Uterus (tissue), 4 donors: Measurements from ENCODE around the gene LUM. TPM values are rescaled to one million over a fixed set of nuclear protein-coding genes. Genes with fewer than 3 reads are reported as not detected.

Source experiments
- DNase-seq, 2 donors: peaks; one replicate each; pipeline ENCODE4 v3.0.0-alpha.2; 2019 to 2020
- H3K27ac ChIP-seq, 2 donors: fragments of 200-600 bp; sonication (generic); 1 replicate in 1 of 2; 2 replicates in 1 of 2; pipeline ENCODE4 v1.5.1; 2016 to 2018
- H3K27me3 ChIP-seq, 2 donors: fragments of 200-600 bp; sonication (generic); one replicate each; pipeline ENCODE4 v1.5.1; 2018 to 2019; ENCODE audit warnings: control low read depth in 1 of 2
- H3K36me3 ChIP-seq, 2 donors: fragments of 200-600 bp; sonication (generic); one replicate each; pipeline ENCODE4 v1.5.1; 2019; ENCODE audit warnings: control low read depth in 1 of 2
- H3K4me1 ChIP-seq, 2 donors: fragments of 200-600 bp; sonication (generic); one replicate each; pipeline ENCODE4 v1.5.1; 2018 to 2019; ENCODE audit warnings: control low read depth in 1 of 2
- H3K4me3 ChIP-seq, 2 donors: fragments of 200-600 bp; sonication (generic); 1 replicate in 1 of 2; 2 replicates in 1 of 2; pipeline ENCODE4 v1.5.1; 2018 to 2019; ENCODE audit warnings: mild to moderate bottlenecking in 1 of 2
- H3K9me3 ChIP-seq, 2 donors: fragments of 200-600 bp; sonication (generic); one replicate each; pipeline ENCODE4 v1.5.1; 2019; ENCODE audit warnings: control low read depth in 1 of 2
- POLR2A ChIP-seq, 2 donors: fragments of 450-650 bp; IDR thresholded peaks; one replicate each; pipeline ENCODE4 v1.6.1; 2016; ENCODE audit warnings: antibody characterized with exemption in 2 of 2, mild to moderate bottlenecking in 1 of 2, moderate library complexity in 1 of 2
- intact Hi-C: fragments of 100-400 bp; cut with DNase I; formaldehyde crosslinking; loops from one replicate; pipeline ENCODE4 v1.15.1; 2023; ENCODE audit warnings: low total_unique reads
- total RNA-seq, 4 donors: library from RNA; depleted of rRNA in 3 of 4; stranded (reverse); fragments of >200 nt in 3 of 4; gene quantifications; one replicate each; pipeline versions ENCODE4 v1.1.0 to v1.2.4, GENCODE V29; 2014 to 2023
- TF ChIP-seq, protein P1 (sequence below), 4 experiments: fragments of 200-600 bp in 2 of 4; fragments of 450-650 bp in 2 of 4; sonication (generic) in 2 of 4; IDR thresholded peaks; one replicate each; pipeline ENCODE4 v1.5.1; 2016 to 2019; ENCODE audit warnings: antibody characterized with exemption in 4 of 4, mild to moderate bottlenecking in 2 of 4, moderate library complexity in 1 of 4
- donor health status: DM: yes; HTN: yes; CAD: no.

LUM gene
- total RNA-seq, 4 donors from 2014 or later: 79.4 to 930 (median 325) TPM

DNA sequence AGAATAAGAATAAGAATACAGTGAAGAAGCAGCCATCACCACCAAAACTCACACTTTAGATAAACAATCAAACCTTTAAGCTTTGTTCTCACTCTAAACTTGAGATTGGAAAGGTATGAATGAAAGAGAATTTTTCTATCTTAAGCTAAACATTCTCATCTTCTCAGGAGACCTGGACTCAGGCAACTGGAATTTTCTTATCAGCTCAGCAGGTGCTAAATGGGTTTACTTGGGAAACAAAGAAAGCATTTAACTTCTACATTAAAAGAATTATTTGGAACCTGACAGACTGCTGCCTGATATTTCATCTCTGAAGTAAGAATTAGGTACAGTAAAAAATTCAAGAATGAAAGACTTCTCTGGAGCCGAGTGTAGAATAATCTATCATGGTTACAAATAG is 32.8 kb downstream of the LUM start:
- Histone ChIP-seq H3K9me3 (no peaks in the 10 kb centered on the region), H3K4me1 (no peaks in the 10 kb centered on the region), H3K27ac (no peak overlapping the region), H3K36me3 (no peaks in the 10 kb centered on the region), H3K27me3 (no peaks in the 10 kb centered on the region), H3K4me3 (no peak overlapping the region)
- no peak for DNase-seq
- intact Hi-C loops: no loop called here
- TF ChIP-seq, protein P1, sequence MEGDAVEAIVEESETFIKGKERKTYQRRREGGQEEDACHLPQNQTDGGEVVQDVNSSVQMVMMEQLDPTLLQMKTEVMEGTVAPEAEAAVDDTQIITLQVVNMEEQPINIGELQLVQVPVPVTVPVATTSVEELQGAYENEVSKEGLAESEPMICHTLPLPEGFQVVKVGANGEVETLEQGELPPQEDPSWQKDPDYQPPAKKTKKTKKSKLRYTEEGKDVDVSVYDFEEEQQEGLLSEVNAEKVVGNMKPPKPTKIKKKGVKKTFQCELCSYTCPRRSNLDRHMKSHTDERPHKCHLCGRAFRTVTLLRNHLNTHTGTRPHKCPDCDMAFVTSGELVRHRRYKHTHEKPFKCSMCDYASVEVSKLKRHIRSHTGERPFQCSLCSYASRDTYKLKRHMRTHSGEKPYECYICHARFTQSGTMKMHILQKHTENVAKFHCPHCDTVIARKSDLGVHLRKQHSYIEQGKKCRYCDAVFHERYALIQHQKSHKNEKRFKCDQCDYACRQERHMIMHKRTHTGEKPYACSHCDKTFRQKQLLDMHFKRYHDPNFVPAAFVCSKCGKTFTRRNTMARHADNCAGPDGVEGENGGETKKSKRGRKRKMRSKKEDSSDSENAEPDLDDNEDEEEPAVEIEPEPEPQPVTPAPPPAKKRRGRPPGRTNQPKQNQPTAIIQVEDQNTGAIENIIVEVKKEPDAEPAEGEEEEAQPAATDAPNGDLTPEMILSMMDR (IDR thresholded peaks at IDR 0.05): no peak
- no peak for TF ChIP-seq POLR2A (IDR thresholded peaks at IDR 0.05)

DNA sequence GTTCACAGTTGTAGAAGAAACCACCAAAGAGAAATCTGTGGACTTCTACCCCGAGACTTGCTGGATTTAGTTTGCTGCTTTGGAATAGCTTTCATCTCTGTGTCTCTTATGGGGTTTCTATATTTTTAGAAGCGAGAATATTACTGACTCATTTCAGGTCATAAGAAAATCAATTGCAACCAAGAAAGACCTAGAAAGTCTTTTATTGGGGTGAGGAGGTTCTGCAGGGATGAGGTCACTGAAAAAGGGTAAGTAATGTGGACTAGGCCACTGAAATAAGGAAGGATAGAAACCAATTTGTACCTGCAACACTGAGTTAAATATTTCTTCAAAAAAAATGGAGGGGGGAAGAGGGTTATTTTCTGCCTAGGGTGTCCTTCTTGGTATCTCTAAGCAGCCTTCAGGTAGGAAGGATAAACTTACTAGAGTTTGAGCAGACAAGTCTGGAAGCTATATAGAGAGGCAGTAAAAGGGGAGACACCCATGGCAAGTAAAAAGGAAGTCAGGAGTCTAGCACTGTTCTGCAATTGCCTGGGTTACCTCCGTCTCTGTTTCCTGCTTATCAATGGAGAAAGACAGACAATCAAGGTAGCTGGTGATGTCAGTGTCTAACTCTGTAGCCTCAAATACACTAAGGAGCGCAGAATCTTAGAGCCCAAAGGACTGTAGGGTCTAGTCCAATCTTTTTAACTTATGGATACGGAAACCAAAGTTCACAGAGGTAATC is 33.9 kb downstream of the LUM start:
- Histone ChIP-seq H3K27me3 (no peaks in the 10 kb centered on the region), H3K4me3 (no peak overlapping the region), H3K36me3 (no peaks in the 10 kb centered on the region), H3K4me1 (no peaks in the 10 kb centered on the region), H3K9me3 (no peaks in the 10 kb centered on the region), H3K27ac (no peak overlapping the region)
- DNase-seq: no peak
- intact Hi-C loops: no loop called here
- no peak for TF ChIP-seq POLR2A (IDR thresholded peaks at IDR 0.05)
- TF ChIP-seq, protein P1 (IDR thresholded peaks at IDR 0.05): no peak

DNA sequence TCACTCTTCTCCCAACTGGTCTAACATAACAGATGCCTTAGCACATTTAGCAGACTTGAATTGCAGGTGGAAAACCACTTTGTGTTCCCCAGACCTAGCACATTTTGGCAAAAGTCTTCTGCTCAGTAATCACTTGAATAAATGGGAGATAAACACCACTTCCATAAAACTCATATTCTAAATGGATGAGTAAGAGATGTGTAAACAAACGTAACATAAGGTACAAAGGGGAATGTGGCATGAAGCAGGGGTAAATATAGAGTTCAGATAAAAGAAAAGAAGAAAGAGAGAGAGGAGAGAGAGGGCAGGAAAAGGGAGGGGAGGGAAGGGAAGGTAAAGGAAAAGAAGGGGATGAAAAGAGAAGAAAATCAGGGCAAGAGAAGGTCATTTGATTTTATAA is 36.4 kb downstream of the LUM start:
- Histone ChIP-seq H3K27ac (peak overlapping the region in 1 of 2 donors; percentile 7), H3K4me3 (no peak overlapping the region), H3K27me3 (no peaks in the 10 kb centered on the region), H3K9me3 (no peaks in the 10 kb centered on the region), H3K36me3 (no peaks in the 10 kb centered on the region), H3K4me1 (no peaks in the 10 kb centered on the region)
- TF ChIP-seq, protein P1 (IDR thresholded peaks at IDR 0.05): no peak
- TF ChIP-seq POLR2A (IDR thresholded peaks at IDR 0.05): no peak
- intact Hi-C loops: no loop called here
- DNase-seq: no peak

GRCh38 chr12:91074154-91074709 is 37.1 kb downstream of the LUM start:
- H3K4me3 ChIP-seq: no peak overlapping the region
- DNase-seq: no peak
- no peaks in the 10 kb centered on the region for H3K36me3 ChIP-seq
- H3K9me3 ChIP-seq: no peaks in the 10 kb centered on the region
- intact Hi-C loops: no loop called here
- H3K4me1 ChIP-seq: no peaks in the 10 kb centered on the region
- TF ChIP-seq POLR2A (IDR thresholded peaks at IDR 0.05): no peak
- TF ChIP-seq, protein P1 (IDR thresholded peaks at IDR 0.05): no peak
- no peaks in the 10 kb centered on the region for H3K27me3 ChIP-seq
- peak overlapping the region; percentile 7 to 24 for H3K27ac ChIP-seq

GRCh38 chr12:91073426-91073825 is 37.9 kb downstream of the LUM start:
- H3K36me3 ChIP-seq: no peaks in the 10 kb centered on the region
- TF ChIP-seq, protein P1 (IDR thresholded peaks at IDR 0.05): no peak
- no peak for TF ChIP-seq POLR2A (IDR thresholded peaks at IDR 0.05)
- no peaks in the 10 kb centered on the region for H3K27me3 ChIP-seq
- peak overlapping the region in 1 of 2 donors; percentile 7 for H3K27ac ChIP-seq
- H3K4me1 ChIP-seq: no peaks in the 10 kb centered on the region
- intact Hi-C loops: no loop called here
- DNase-seq: no peak
- H3K9me3 ChIP-seq: no peaks in the 10 kb centered on the region
- H3K4me3 ChIP-seq: no peak overlapping the region
